Endothelial cell of hepatic sinusoid (primary cell): ENCODE measurements around the gene ABLIM1.

Experiments used
- in situ Hi-C: cut with HindIII; loops from 2 replicates; pipeline ENCODE4 v1.10.0; 2017; ENCODE audit warnings: low sequenced_read_pairs

The ABLIM1 gene

GRCh38 chr10:114526126-114526503 lies 132.0 kb downstream of the ABLIM1 start:
- in situ Hi-C loops: no loop called here

- in situ Hi-C loops: no loop called here
Observed at GRCh38 chr10:114525368-114525949, 132.6 kb downstream of the ABLIM1 start.

- in situ Hi-C loops: no loop called here
Observed at GRCh38 chr10:114523876-114524275, 134.2 kb downstream of the ABLIM1 start.

- in situ Hi-C loops: no loop called here
Observed at GRCh38 chr10:114521255-114521654, 136.8 kb downstream of the ABLIM1 start.

- in situ Hi-C loops: no loop called here
Observed at GRCh38 chr10:114520453-114520852, 137.6 kb downstream of the ABLIM1 start.

- in situ Hi-C loops: no loop called here
Observed at GRCh38 chr10:114519756-114520293, 138.2 kb downstream of the ABLIM1 start.

GRCh38 chr10:114519306-114519669 lies 138.8 kb downstream of the ABLIM1 start:
- in situ Hi-C loops: no loop called here

GRCh38 chr10:114518401-114519305 lies 139.4 kb downstream of the ABLIM1 start:
- in situ Hi-C loops: no loop called here

- in situ Hi-C loops: no loop called here
Observed at GRCh38 chr10:114517368-114518250, 140.5 kb downstream of the ABLIM1 start.

- in situ Hi-C loops: no loop called here
Observed at GRCh38 chr10:114516356-114516755, 141.7 kb downstream of the ABLIM1 start.

GRCh38 chr10:114515298-114515914 lies 142.7 kb downstream of the ABLIM1 start:
- in situ Hi-C loops: no loop called here

GRCh38 chr10:114513381-114513792 lies 144.7 kb downstream of the ABLIM1 start:
- in situ Hi-C loops: no loop called here

- in situ Hi-C loops: no loop called here
Observed at GRCh38 chr10:114511881-114512280, 146.2 kb downstream of the ABLIM1 start.

- in situ Hi-C loops: no loop called here
Observed at GRCh38 chr10:114508376-114508775, 149.7 kb downstream of the ABLIM1 start.

GRCh38 chr10:114507449-114507848 lies 150.6 kb downstream of the ABLIM1 start:
- in situ Hi-C loops: no loop called here

- in situ Hi-C loops: no loop called here
Observed at GRCh38 chr10:114506871-114507385, 151.1 kb downstream of the ABLIM1 start.

GRCh38 chr10:114504769-114505579 lies 153.1 kb downstream of the ABLIM1 start:
- in situ Hi-C loops: no loop called here

- in situ Hi-C loops: no loop called here
Observed at GRCh38 chr10:114502074-114502473, 156.0 kb downstream of the ABLIM1 start.

- in situ Hi-C loops: no loop called here
Observed at GRCh38 chr10:114501650-114502049, 156.4 kb downstream of the ABLIM1 start.

GRCh38 chr10:114500643-114501042 lies 157.4 kb downstream of the ABLIM1 start:
- in situ Hi-C loops: no loop called here
